ENCODE measurements around the gene CHCHD6. TPM values are rescaled to one million over a fixed set of nuclear protein-coding genes. Genes with fewer than 3 reads are reported as not detected.

CHCHD6 gene
- polyA plus RNA-seq, 1 donor from 2014 or later, result 102 TPM

- Histone ChIP-seq H4K20me1 (ENCODE audit: insufficient read depth) (no peaks in the 10 kb centered on the region), H3K9me2 (ENCODE audit: insufficient read depth, low read length) (no peaks in the 10 kb centered on the region), H3F3A (ENCODE audit: insufficient read depth, low read length, poor library complexity, severe bottlenecking) (no peaks in the 10 kb centered on the region), H3K9me3 (ENCODE audit: low read length) (no peaks in the 10 kb centered on the region), H3K4me2 (ENCODE audit: low read length) (no peak overlapping the region), H2AFZ (ENCODE audit: low read depth, low read length) (no peak overlapping the region), H3K27me3 (ENCODE audit: insufficient read depth, low read depth, low read length) (no peaks in the 10 kb centered on the region), H3K36me3 (ENCODE audit: insufficient read depth, low read length) (no peaks in the 10 kb centered on the region), H3K27ac (ENCODE audit: low read length) (no peak overlapping the region), H3K9ac (ENCODE audit: low read length) (no peak overlapping the region), H3K79me2 (replicated peaks; ENCODE audit: insufficient read depth, low read length) (no peaks in the 10 kb centered on the region), H3K4me3 (ENCODE audit: low read length) (no peak overlapping the region)
- no peak for TF ChIP-seq EP300 (conservative IDR thresholded peaks at IDR 0.05; ENCODE audit: poor library complexity, severe bottlenecking)
These were observed 177.8 kb downstream of the CHCHD6 start for GRCh38 chr3:126881861-126882260.

DNA sequence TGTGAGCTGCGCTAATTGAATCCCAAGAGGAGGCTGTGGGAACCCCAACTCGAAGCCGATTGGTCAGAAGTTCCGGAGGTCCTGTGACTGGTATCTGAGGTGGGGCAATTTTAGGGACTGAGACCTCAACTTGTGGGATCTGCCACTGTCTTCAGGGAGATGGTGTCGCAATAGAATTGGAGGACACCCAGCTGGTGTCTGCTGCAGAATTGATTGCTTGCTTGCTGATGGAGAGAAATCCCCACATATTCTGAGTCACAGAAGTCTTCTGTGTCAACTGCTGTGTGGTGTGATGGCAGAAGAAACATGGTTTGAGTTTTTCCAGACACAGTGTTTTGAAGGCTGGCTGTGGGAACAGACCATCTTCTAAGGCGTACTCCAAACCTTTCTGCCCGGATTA is 179.2 kb downstream of the CHCHD6 start:
- H3K79me2 ChIP-seq (replicated peaks; ENCODE audit: insufficient read depth, low read length), result no peaks in the 10 kb centered on the region
- H3K27ac ChIP-seq (ENCODE audit: low read length), result no peak overlapping the region
- no peak overlapping the region for H3K9ac ChIP-seq (ENCODE audit: low read length)
- H3F3A ChIP-seq (ENCODE audit: insufficient read depth, low read length, poor library complexity, severe bottlenecking), result no peaks in the 10 kb centered on the region
- H3K27me3 ChIP-seq (ENCODE audit: insufficient read depth, low read depth, low read length), result no peaks in the 10 kb centered on the region
- no peaks in the 10 kb centered on the region for H4K20me1 ChIP-seq (ENCODE audit: insufficient read depth)
- H2AFZ ChIP-seq (ENCODE audit: low read depth, low read length), result no peak overlapping the region
- H3K36me3 ChIP-seq (ENCODE audit: insufficient read depth, low read length), result no peaks in the 10 kb centered on the region
- no peak overlapping the region for H3K4me3 ChIP-seq (ENCODE audit: low read length)
- no peaks in the 10 kb centered on the region for H3K9me2 ChIP-seq (ENCODE audit: insufficient read depth, low read length)
- TF ChIP-seq POLR2AphosphoS5 (IDR thresholded peaks at IDR 0.05) (no peak), TAF1 (IDR thresholded peaks at IDR 0.05; ENCODE audit: low read depth) (no peak), EZH2 (IDR thresholded peaks at IDR 0.05; ENCODE audit: borderline replicate concordance, insufficient read depth, low read length, poor library complexity, severe bottlenecking) (no peak), RAD21 (conservative IDR thresholded peaks at IDR 0.05) (no peak), EP300 (conservative IDR thresholded peaks at IDR 0.05; ENCODE audit: poor library complexity, severe bottlenecking) (no peak), CTCF (IDR thresholded peaks at IDR 0.05; ENCODE audit: poor library complexity, severe bottlenecking) (no peak), SMC3 (conservative IDR thresholded peaks at IDR 0.05; ENCODE audit: poor library complexity) (no peak), MXI1 (conservative IDR thresholded peaks at IDR 0.05; ENCODE audit: poor library complexity, severe bottlenecking) (no peak)
- TF ChIP-seq, protein P1, sequence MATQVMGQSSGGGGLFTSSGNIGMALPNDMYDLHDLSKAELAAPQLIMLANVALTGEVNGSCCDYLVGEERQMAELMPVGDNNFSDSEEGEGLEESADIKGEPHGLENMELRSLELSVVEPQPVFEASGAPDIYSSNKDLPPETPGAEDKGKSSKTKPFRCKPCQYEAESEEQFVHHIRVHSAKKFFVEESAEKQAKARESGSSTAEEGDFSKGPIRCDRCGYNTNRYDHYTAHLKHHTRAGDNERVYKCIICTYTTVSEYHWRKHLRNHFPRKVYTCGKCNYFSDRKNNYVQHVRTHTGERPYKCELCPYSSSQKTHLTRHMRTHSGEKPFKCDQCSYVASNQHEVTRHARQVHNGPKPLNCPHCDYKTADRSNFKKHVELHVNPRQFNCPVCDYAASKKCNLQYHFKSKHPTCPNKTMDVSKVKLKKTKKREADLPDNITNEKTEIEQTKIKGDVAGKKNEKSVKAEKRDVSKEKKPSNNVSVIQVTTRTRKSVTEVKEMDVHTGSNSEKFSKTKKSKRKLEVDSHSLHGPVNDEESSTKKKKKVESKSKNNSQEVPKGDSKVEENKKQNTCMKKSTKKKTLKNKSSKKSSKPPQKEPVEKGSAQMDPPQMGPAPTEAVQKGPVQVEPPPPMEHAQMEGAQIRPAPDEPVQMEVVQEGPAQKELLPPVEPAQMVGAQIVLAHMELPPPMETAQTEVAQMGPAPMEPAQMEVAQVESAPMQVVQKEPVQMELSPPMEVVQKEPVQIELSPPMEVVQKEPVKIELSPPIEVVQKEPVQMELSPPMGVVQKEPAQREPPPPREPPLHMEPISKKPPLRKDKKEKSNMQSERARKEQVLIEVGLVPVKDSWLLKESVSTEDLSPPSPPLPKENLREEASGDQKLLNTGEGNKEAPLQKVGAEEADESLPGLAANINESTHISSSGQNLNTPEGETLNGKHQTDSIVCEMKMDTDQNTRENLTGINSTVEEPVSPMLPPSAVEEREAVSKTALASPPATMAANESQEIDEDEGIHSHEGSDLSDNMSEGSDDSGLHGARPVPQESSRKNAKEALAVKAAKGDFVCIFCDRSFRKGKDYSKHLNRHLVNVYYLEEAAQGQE (IDR thresholded peaks at IDR 0.05; ENCODE audit: borderline replicate concordance), result no peak
- no peaks in the 10 kb centered on the region for H3K9me3 ChIP-seq (ENCODE audit: low read length)
- no peak overlapping the region for H3K4me2 ChIP-seq (ENCODE audit: low read length)

DNA sequence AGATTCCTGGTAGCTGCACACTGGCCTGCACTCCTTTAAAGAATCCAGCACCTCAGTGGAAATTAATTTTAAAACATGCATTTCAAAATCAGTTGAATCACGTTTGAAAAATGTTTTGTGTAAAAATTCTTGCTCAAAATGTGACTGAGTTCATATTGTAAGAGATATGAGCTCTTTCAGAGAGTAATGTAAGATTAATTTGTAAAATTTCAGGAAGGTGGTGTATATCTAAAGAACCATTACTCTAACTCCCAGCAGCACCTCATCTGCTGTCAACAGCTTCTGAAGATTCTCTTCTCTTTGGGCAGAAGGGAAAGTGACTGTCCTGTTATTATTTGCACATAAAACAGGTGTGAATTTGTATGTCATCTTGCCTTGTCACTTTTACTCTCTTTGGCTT is 181.4 kb downstream of the CHCHD6 start:
- Histone ChIP-seq H3K9me3 (ENCODE audit: low read length) (no peaks in the 10 kb centered on the region), H4K20me1 (ENCODE audit: insufficient read depth) (no peaks in the 10 kb centered on the region), H3K9ac (ENCODE audit: low read length) (no peak overlapping the region), H3K79me2 (replicated peaks; ENCODE audit: insufficient read depth, low read length) (no peaks in the 10 kb centered on the region), H3F3A (ENCODE audit: insufficient read depth, low read length, poor library complexity, severe bottlenecking) (no peaks in the 10 kb centered on the region), H3K27ac (ENCODE audit: low read length) (no peak overlapping the region), H3K27me3 (ENCODE audit: insufficient read depth, low read depth, low read length) (no peaks in the 10 kb centered on the region), H3K36me3 (ENCODE audit: insufficient read depth, low read length) (no peaks in the 10 kb centered on the region), H2AFZ (ENCODE audit: low read depth, low read length) (no peak overlapping the region), H3K4me2 (ENCODE audit: low read length) (no peak overlapping the region), H3K9me2 (ENCODE audit: insufficient read depth, low read length) (no peaks in the 10 kb centered on the region), H3K4me3 (ENCODE audit: low read length) (no peak overlapping the region)
- TF ChIP-seq TAF1 (IDR thresholded peaks at IDR 0.05; ENCODE audit: low read depth) (no peak), SMC3 (conservative IDR thresholded peaks at IDR 0.05; ENCODE audit: poor library complexity) (no peak), CTCF (IDR thresholded peaks at IDR 0.05; ENCODE audit: poor library complexity, severe bottlenecking) (no peak), EP300 (conservative IDR thresholded peaks at IDR 0.05; ENCODE audit: poor library complexity, severe bottlenecking) (no peak)
- TF ChIP-seq, protein P1 (IDR thresholded peaks at IDR 0.05; ENCODE audit: borderline replicate concordance), result no peak

All from neural cell (in vitro differentiated cells).